SK-N-SH treated with all-trans-retinoic acid at 6 μM for 48 hours (cell line): ENCODE data around the gene DNAH14.

Source experiments
- ATAC-seq: fragments of 200-7000 bp; cut with Tn5 transposase; 3 replicates; pipeline ENCODE4 v1.9.1; 2020; ENCODE audit warnings: mild to moderate bottlenecking, moderate library complexity
- ARNTL ChIP-seq: fragments of 450-650 bp; formaldehyde crosslinking; IDR thresholded peaks from 2 replicates; pipeline ENCODE4 v1.5.0; 2020; ENCODE audit warnings: low read depth, mild to moderate bottlenecking, moderate library complexity, borderline replicate concordance
- BACH2 ChIP-seq: fragments of 250-450 bp; sonication (Bioruptor Pico); IDR thresholded peaks from 2 replicates; pipeline ENCODE4 v1.9.0; 2021; ENCODE audit warnings: mild to moderate bottlenecking, borderline replicate concordance
- CSDC2 ChIP-seq: fragments of 250-450 bp; sonication (Bioruptor Pico); IDR thresholded peaks from 2 replicates; pipeline ENCODE4 v1.5.0; 2020; ENCODE audit warnings: mild to moderate bottlenecking, moderate library complexity
- GLIS3 ChIP-seq: fragments of 250-450 bp; sonication (Bioruptor Pico); IDR thresholded peaks from 2 replicates; pipeline ENCODE4 v1.5.0; 2020; ENCODE audit warnings: mild to moderate bottlenecking, moderate library complexity
- ISL1 ChIP-seq: fragments of 250-450 bp; sonication (Bioruptor Pico); IDR thresholded peaks from 2 replicates; pipeline ENCODE4 v2.1.2; 2022; ENCODE audit warnings: mild to moderate bottlenecking, moderate library complexity
- OSR1 ChIP-seq: fragments of 250-450 bp; sonication (Bioruptor Pico); IDR thresholded peaks from 2 replicates; pipeline ENCODE4 v1.8.0; 2022; ENCODE audit warnings: moderate library complexity, mild to moderate bottlenecking, inconsistent platforms
- PPARA ChIP-seq: fragments of 250-450 bp; sonication (Bioruptor Pico); IDR thresholded peaks from 2 replicates; pipeline ENCODE4 v1.5.0; 2020; ENCODE audit warnings: mild to moderate bottlenecking, borderline replicate concordance
- RARB ChIP-seq: fragments of 250-450 bp; sonication (Bioruptor Pico); IDR thresholded peaks from 2 replicates; pipeline ENCODE4 v1.8.0; 2021; ENCODE audit warnings: mild to moderate bottlenecking, moderate library complexity
- SNAI2 ChIP-seq: fragments of 250-450 bp; sonication (Bioruptor Pico); IDR thresholded peaks from 2 replicates; pipeline ENCODE4 v1.5.0; 2020; ENCODE audit warnings: mild to moderate bottlenecking, moderate library complexity
- TCF4 ChIP-seq: fragments of 250-450 bp; sonication (Bioruptor Pico); IDR thresholded peaks from 2 replicates; pipeline ENCODE4 v1.8.0; 2021; ENCODE audit warnings: mild to moderate bottlenecking, moderate library complexity, borderline replicate concordance
- TOX ChIP-seq: fragments of 250-450 bp; sonication (Bioruptor Pico); IDR thresholded peaks from 2 replicates; pipeline ENCODE4 v1.8.0; 2021; ENCODE audit warnings: mild to moderate bottlenecking, moderate library complexity, borderline replicate concordance
- ZFP3 ChIP-seq: fragments of 250-450 bp; sonication (Bioruptor Pico); IDR thresholded peaks from 2 replicates; pipeline ENCODE4 v1.5.0; 2020; ENCODE audit warnings: mild to moderate bottlenecking, moderate library complexity
- ZFP30 ChIP-seq: fragments of 450-650 bp; formaldehyde crosslinking; IDR thresholded peaks from 2 replicates; pipeline ENCODE4 v1.5.0; 2022; ENCODE audit warnings: mild to moderate bottlenecking, moderate library complexity
- ZNF565 ChIP-seq: fragments of 450-650 bp; formaldehyde crosslinking; conservative IDR thresholded peaks from 2 replicates; pipeline ENCODE4 v1.5.0; 2020; ENCODE audit warnings: low read depth, mild to moderate bottlenecking, moderate library complexity
- ZNF8 ChIP-seq: fragments of 450-650 bp; formaldehyde crosslinking; IDR thresholded peaks from 2 replicates; pipeline ENCODE4 v1.5.0; 2020; ENCODE audit warnings: mild to moderate bottlenecking, moderate library complexity
- TF ChIP-seq, protein P1 (sequence below): fragments of 250-450 bp; sonication (Bioruptor Pico); IDR thresholded peaks from 2 replicates; pipeline ENCODE4 v1.8.0; 2020; ENCODE audit warnings: mild to moderate bottlenecking, moderate library complexity, borderline replicate concordance
- TF ChIP-seq, protein P2 (sequence below): fragments of 250-450 bp; sonication (Bioruptor Pico); IDR thresholded peaks from 2 replicates; pipeline ENCODE4 v1.5.1; 2020; ENCODE audit warnings: low read depth, mild to moderate bottlenecking, moderate library complexity
- TF ChIP-seq, protein P3 (sequence below): fragments of 250-450 bp; sonication (Bioruptor Pico); IDR thresholded peaks from 2 replicates; pipeline ENCODE4 v1.5.1; 2021; ENCODE audit warnings: mild to moderate bottlenecking, moderate library complexity
- TF ChIP-seq, protein P4 (sequence below): fragments of 250-450 bp; sonication (Bioruptor Pico); IDR thresholded peaks from 2 replicates; pipeline ENCODE4 v1.8.0; 2021; ENCODE audit warnings: low read depth, mild to moderate bottlenecking, moderate library complexity, borderline replicate concordance

Gene DNAH14

DNA sequence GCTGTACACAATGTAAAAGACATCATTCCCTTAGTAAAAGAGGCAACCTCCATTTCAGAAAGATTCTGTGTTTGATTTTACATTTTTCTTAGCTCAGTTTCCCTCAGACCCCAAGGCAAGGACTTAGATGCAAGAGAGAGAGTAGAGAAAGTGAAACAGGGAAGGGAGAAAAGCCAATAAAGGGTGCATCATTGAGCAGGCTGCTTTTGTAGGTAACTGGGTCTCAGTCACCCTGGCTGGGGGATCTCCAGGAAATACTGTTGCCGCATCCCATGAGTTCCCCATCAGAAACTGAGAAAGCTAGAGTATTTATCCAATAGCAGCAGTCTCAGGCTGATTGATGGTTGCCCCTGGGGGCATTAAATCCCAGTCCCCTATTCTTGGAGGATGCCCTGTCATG lies 23.1 kb upstream of the DNAH14 start:
- no peak for ATAC-seq
- TF ChIP-seq PPARA (CRISPR knock-in tag) (no peak), TOX (CRISPR knock-in tag) (no peak), ARNTL (CRISPR knock-in tag) (no peak), CSDC2 (CRISPR knock-in tag) (no peak), RARB (CRISPR knock-in tag) (no peak), SNAI2 (no peak), GLIS3 (CRISPR knock-in tag) (no peak), OSR1 (no peak), ZNF8 (CRISPR knock-in tag) (no peak), ZFP3 (CRISPR knock-in tag) (no peak)
- TF ChIP-seq, protein P1, sequence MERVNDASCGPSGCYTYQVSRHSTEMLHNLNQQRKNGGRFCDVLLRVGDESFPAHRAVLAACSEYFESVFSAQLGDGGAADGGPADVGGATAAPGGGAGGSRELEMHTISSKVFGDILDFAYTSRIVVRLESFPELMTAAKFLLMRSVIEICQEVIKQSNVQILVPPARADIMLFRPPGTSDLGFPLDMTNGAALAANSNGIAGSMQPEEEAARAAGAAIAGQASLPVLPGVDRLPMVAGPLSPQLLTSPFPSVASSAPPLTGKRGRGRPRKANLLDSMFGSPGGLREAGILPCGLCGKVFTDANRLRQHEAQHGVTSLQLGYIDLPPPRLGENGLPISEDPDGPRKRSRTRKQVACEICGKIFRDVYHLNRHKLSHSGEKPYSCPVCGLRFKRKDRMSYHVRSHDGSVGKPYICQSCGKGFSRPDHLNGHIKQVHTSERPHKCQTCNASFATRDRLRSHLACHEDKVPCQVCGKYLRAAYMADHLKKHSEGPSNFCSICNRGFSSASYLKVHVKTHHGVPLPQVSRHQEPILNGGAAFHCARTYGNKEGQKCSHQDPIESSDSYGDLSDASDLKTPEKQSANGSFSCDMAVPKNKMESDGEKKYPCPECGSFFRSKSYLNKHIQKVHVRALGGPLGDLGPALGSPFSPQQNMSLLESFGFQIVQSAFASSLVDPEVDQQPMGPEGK (CRISPR knock-in tag), result no peak
- TF ChIP-seq, protein P2, sequence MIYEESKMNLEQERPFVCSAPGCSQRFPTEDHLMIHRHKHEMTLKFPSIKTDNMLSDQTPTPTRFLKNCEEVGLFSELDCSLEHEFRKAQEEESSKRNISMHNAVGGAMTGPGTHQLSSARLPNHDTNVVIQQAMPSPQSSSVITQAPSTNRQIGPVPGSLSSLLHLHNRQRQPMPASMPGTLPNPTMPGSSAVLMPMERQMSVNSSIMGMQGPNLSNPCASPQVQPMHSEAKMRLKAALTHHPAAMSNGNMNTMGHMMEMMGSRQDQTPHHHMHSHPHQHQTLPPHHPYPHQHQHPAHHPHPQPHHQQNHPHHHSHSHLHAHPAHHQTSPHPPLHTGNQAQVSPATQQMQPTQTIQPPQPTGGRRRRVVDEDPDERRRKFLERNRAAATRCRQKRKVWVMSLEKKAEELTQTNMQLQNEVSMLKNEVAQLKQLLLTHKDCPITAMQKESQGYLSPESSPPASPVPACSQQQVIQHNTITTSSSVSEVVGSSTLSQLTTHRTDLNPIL (CRISPR knock-in tag), result no peak
- TF ChIP-seq, protein P3, sequence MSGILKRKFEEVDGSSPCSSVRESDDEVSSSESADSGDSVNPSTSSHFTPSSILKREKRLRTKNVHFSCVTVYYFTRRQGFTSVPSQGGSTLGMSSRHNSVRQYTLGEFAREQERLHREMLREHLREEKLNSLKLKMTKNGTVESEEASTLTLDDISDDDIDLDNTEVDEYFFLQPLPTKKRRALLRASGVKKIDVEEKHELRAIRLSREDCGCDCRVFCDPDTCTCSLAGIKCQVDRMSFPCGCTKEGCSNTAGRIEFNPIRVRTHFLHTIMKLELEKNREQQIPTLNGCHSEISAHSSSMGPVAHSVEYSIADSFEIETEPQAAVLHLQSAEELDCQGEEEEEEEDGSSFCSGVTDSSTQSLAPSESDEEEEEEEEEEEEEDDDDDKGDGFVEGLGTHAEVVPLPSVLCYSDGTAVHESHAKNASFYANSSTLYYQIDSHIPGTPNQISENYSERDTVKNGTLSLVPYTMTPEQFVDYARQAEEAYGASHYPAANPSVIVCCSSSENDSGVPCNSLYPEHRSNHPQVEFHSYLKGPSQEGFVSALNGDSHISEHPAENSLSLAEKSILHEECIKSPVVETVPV (CRISPR knock-in tag), result no peak

DNA sequence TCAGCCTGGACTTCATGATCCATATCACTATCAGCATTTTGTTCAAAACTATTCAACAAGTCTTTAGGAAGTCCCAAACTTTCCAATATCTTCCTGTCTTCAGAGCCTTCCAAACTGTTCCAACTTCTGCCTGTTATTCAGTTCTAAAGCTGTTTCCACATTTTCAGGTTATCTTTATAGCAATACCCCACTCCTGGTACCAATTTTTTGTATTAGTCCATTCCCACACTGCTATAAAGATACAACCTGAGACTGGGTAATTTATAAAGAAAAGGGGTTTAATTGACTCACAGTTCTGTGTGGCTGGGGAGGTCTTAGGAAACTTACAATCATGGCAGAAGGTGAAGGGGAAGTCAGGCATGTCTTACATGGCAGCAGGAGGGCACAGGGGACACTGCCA lies 18.3 kb upstream of the DNAH14 start:
- ATAC-seq, result no peak
- no peak for TF ChIP-seq ZNF565 (CRISPR knock-in tag)
- TF ChIP-seq TOX (CRISPR knock-in tag), result no peak
- TF ChIP-seq ARNTL (CRISPR knock-in tag), result no peak
- TF ChIP-seq ZNF8 (CRISPR knock-in tag), result no peak
- TF ChIP-seq, protein P2 (CRISPR knock-in tag), result no peak
- no peak for TF ChIP-seq CSDC2 (CRISPR knock-in tag)
- no peak for TF ChIP-seq ZFP3 (CRISPR knock-in tag)
- TF ChIP-seq, protein P1 (CRISPR knock-in tag), result no peak
- no peak for TF ChIP-seq BACH2 (CRISPR knock-in tag)
- TF ChIP-seq ZFP30, result no peak
- TF ChIP-seq, protein P4, sequence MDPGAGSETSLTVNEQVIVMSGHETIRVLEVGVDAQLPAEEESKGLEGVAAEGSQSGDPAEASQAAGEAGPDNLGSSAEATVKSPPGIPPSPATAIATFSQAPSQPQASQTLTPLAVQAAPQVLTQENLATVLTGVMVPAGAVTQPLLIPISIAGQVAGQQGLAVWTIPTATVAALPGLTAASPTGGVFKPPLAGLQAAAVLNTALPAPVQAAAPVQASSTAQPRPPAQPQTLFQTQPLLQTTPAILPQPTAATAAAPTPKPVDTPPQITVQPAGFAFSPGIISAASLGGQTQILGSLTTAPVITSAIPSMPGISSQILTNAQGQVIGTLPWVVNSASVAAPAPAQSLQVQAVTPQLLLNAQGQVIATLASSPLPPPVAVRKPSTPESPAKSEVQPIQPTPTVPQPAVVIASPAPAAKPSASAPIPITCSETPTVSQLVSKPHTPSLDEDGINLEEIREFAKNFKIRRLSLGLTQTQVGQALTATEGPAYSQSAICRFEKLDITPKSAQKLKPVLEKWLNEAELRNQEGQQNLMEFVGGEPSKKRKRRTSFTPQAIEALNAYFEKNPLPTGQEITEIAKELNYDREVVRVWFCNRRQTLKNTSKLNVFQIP (CRISPR knock-in tag), result no peak
- TF ChIP-seq, protein P3 (CRISPR knock-in tag), result no peak
- no peak for TF ChIP-seq SNAI2
- no peak for TF ChIP-seq ISL1 (CRISPR knock-in tag)
- no peak for TF ChIP-seq TCF4
- TF ChIP-seq OSR1, result no peak
- TF ChIP-seq PPARA (CRISPR knock-in tag), result no peak
